GM19467 (cell line): ENCODE measurements around the gene HIPK2.

Source experiments
- ATAC-seq: cut with Tn5 transposase; IDR thresholded peaks from one replicate; pipeline ENCODE4 v1.9.1; 2021; ENCODE audit warnings: mild to moderate bottlenecking, moderate library complexity; ENCODE audit not compliant: unreplicated experiment

The HIPK2 gene

DNA sequence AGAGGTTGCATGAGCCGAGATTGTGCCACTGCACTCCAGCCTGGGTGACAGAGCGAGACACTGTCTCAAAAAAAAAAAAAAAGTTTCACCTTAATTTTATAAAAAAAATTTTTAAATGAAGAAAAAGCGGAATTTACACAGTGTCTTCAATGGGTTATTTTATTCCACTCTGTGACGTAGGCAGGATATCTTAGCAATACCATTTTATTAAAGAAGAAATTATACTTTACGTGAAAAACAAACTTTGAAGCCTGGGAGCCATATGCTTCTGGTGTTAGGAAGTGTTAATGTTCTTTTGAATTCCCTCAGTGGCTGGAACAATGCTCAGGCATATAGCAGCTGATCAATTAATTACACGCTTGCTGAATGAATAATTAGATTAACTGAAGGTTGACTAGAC lies 176.6 kb downstream of the HIPK2 start:
- no peak for ATAC-seq

DNA sequence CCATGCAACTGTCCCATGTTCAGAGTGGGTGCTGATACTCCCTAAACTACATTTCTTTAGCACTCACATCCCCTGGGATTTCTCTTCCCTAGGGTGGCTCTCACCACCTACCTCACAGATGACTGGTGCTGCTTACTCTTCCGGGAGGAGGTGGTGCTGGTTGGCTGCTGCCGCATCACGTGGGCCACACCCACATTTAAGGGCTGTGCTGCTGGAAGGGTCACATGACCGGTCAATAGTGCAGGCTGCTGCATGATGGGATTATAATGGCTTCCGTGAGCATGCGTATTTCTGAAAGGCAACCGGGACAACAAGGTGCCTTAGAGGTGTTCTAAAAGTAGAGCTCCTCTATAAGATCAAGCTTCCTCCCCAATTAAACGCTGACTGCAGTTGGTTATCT lies 177.5 kb downstream of the HIPK2 start:
- ATAC-seq, result no peak

DNA sequence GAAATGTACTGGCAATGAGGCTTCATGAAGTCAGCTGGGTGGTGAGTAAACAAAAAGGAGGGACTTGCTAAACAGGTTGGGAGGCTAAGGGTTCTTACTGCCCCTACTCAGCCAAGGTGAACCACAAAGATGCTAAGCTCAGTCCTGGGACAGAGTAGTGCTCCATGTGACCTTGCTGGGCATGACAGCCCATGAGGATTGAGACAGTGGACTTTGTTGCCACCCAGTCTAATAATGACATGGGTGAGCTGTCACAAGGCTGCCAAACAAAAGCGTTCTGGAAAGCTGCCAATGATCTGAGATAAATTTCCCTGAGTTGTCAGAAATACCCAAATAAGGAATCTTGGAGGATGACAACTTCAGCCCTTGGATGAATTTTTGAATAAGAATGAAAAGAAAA lies 179.2 kb downstream of the HIPK2 start:
- ATAC-seq, result no peak

DNA sequence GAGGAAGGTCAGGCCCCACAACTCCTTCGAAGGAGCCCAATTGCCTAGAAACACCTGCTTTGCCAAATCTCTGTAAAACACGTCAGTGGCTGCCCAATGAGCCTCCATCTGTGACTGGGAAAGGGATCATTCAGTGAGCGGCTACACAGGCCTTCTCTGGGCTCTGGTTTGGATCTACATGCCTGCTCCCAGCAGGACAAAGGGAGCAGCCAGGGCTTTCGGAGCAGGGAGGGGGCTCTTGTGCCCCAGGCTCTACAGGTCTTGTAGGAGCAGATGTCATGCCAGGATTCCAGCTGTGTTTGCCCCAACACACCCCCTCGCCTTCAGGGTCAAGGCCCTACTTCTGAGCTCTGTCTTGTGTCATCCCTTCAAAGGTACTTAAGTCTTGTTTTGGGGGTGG lies 180.8 kb downstream of the HIPK2 start:
- no peak for ATAC-seq

DNA sequence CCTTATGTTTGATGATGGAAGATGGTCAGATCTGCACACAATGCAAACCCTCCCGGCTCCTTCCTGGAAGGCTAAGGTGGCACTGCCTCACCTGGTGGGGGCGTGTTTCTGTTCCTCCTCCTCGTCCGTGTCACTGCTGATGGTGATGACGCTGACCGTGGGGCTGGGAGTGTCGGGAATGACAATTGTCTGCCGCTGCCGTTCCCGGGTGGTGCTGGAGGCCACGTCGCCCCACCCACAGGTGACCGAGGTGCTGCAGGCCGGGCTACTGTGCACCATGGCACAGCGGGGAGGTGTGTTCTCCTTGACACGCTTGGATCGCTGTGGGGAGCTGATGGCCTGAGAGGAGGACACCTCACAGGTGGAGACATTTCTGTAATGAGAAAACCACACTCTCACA lies 181.2 kb downstream of the HIPK2 start:
- ATAC-seq, result no peak

DNA sequence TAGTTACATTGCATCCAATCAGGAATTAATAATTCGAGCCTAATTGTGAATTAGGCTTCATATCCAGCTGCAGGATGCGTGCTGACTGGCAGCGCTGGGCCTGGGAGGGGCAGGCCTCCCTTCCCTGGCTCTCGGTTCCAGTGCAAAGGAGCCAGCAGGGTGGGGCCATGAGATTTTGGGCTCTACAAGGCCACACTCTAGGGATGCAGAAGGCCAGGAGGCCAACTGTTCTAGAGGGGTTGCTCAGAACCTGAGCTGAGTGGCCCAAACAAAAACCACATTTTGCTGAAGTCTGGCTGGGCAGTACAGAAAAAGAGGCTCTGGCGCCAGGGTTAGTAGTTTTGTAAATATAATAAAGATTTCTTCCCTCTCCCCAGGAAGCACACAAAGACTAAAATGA lies 182.0 kb downstream of the HIPK2 start:
- ATAC-seq, result no peak

DNA sequence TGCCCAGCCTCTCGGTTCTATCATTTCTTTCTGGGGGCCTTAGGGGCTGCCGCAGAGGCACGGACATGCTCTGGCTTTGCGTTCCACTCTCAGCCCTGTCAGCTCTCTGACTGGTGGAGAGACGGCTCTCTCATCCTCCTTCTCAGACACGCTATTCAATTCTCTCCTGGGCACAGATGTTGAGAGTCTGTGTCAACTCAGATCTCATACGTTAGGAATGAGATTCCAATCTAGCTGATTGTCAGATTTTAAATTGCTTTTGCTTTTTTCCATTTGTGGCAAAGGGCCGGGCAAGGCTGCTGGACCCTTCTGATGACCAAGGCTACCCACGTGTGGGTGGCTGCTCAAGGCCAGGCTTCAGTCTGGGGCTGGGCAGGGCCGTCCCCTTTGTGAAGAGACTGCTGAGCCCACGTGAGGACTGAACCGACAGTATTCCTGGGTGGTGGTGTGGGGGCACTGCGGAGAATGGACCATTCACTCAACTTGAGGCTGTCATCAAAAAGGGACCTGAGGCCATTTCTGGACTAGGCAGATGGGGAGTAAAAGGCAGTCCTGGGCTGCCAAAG lies 182.8 kb downstream of the HIPK2 start:
- no peak for ATAC-seq

DNA sequence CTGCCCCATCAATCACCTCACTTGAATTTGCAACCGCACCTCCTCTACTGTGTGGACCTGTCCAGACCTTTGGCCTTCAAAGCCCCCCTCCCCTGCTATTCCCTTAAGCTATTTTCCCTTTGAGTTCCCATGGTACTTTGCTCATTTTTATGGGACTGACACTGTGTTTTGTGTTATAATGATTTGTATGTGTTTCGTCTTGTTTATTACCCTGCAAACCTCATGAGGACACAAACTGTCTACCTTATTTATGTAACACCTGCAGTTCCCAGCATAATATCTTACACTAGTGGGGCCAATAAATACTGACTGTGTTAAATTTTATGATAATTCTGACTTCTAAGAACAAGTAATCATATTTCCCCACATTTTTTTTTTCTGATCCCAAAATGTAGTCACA lies 183.7 kb downstream of the HIPK2 start:
- no peak for ATAC-seq

DNA sequence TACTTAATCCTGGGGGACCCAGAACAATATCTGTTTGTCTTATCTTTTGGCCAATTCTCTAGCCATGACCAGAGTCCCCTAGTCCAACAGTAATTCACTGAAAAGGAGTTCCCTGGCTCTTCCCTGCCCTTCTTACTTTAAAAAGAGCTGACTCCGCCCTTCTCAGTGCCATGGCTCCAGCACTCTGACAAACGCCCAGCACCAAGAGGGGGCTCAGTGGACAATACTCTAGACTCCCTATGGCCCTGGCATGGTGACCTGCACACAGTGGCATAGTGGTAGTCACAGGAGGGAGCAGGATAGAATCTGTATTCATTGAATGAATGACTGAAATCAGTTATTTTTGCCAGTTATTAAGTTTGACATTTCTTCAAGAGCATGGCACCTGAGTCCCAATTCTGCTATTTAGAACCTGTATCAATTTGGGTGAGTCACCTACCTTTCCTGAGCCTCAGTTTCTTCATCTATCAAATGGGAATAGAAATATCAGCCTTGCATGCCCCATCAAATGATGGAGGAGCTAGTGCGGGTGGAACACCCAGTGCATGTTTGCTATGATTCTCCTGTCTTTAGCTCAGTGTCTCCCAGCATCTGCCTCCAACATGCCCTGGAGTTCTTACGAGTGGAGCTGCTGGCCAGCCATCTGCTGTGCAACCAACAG lies 184.9 kb downstream of the HIPK2 start:
- no peak for ATAC-seq

DNA sequence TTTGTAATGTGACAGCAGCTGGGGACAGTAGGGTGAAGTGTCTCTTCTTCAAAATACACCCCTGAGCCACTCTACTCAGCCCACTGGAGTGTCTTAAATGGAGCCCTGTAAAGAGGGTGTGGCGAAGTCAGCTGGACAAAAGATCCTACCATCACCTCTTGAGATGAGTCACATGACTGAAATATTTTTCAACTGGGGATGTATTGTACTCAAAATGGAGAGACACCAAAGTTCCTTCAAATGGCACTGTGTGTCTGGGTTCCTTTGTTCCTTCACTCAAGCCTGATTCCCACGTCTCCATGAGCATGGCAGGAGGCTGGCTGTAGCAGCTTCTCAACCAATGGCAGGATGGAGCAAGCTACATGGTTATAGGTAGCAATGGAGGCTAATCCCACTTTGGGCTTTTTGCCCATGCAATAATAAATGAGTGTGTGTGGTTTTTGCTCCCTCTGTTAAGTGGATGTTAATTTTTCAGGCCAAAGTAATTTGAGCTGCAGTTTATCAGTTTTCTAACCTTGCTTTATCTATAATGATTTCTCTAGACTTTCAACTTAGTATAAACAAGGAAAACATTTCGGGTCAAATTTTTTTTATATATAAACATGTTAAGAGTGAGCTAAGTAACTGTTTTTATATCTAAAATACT lies 186.1 kb downstream of the HIPK2 start:
- no peak for ATAC-seq

DNA sequence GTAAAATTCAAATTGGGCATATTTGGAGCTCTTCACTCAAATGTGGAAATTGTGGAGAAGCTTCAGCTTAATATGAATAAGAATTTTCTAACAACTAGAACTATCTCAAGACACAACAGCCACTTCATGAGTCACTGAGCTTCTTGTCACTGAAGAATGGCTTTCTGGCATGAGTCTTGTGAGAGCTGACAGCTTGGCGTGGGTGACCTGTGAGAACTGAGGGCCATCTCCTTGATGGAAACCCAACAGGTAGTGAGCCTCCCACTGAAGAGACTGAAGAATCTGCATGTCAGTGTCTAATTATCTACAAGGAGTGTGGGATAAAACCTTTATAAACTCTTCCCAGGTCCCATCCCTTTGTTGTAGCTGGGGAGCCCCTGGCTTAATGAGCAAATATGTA lies 188.3 kb downstream of the HIPK2 start:
- no peak for ATAC-seq

DNA sequence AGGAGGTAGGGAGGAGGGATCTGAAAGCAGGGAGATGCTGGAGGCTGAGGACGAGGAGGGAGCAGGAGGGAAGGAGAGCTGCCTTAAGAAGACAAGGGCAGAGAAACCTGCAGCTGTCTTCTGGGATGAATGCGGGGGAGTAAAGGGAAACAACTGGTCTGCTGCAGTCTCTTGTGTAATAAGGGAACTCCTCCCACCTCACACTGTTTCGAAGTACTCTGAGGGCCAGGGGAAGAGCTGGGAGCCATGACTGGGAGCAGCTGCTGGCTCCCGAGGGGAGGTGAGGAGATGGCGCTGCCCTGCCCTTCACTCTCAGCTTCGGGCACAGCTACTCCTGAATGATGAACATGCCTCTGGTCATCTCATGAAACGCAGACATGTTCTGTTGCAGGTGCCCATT lies 189.2 kb downstream of the HIPK2 start:
- ATAC-seq, result no peak

DNA sequence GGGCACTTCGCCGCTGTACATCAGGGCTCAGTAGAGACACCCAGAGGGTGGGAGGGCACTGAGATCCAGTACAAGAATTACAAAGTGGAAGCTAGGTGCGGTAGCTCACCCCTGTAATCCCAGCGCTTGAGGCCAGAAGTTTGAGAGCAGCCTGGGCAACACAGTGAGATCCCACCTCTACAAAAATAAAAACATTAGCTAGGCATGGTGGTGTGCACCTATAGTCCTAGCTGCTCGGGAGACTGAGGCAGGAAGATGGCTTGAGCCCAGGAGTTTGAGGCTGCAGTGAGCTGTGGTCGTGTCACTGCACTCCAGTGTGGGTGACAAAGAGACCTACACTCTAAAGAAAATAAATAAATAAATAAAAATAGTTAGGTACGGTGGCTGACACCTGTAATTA lies 190.3 kb downstream of the HIPK2 start:
- no peak for ATAC-seq

DNA sequence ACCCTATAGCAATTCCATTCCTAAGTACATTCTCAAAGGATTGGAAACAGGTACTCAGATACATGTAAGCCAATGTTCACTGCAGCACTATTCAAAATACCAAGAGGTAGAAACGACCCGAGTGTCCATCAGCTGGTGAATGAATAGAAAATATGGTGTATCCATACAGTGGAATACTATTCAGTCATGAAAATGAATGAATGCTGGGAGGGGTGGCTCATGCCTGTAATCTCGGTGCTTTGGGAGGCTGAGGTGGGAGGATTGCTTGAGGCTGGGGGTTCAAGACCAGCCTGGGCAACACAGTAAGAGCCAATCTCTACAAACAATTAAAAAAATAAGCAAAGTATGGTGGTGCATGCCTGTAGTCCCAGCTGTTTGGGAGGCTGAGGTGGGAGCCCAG lies 191.5 kb downstream of the HIPK2 start:
- ATAC-seq, result no peak

DNA sequence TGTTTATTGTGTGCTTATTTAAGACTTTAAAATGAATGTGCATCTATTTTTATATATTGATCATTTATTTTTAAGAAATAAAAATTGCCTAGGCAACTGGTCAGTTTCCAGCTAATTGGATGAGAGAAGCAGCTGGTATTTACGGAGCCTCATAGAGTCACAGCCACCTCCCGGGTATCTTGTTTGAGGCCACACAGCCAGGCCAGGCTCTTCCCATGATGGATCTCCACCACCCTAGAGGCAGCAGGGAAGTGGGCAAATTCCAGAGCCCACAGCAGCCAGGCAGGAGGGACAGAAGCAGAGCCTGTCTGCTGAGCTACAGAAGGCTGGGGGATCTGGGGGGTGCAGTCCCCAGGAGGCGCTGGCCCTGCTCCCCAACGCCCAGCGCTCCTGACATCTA lies 192.8 kb downstream of the HIPK2 start:
- ATAC-seq, result no peak

DNA sequence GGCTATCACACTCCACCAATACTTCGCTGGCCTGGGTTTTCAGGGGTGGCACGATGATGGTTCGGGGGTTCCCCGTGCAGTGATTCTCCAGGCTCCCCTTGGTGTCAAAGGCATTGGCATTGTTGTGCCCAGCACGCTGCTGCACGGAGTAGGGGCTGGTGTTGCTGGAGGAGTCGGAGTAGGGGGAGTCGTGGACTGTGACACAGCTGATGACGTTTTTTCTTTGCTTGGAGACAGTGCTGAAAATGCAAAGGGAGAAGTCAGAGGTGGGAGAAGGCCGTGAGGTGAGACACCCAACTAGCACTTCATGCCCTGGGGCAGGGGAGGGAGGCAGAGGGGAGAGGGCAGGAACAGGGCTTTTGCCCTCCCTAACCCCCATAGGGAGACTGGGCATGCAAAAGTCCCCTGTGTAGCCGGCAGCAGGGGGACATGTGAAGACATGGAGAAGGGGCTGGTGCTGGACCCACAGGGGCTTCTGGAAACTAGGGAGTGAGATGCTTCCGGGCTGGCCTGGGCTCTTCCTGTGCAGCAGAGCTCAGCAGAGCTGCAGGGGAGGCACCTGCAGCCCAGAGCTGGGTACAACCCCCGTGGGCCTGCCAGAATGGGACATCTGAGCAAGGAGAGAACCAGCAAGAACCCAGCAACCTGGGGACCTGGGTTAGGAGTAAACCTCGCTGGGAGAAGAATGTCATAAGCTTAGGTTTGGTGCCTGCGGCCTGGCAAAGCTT lies 193.8 kb downstream of the HIPK2 start:
- ATAC-seq, result no peak

DNA sequence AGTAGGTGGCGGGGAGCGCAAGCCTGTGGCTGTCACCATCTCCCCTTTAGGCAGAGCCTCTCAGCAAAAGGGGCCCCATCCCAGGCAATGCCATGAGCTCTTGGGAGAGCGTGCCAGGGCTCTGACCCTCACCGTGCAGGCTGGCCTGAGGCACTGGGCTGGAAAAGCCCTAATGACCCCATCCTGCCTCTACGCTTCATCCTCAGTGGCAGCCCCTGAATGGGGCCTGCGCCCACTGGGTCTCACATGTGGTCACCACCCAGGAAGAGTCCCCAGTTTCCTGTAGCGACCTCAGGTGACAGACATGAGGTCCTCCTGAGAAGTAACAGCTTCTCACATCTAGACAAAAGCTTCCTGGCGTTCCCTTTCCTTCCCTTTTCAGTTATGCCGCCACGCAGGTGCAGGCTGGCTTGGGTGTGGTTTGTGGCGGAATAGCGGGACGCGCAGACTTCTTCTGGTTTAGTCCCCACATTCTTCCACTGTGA lies 195.1 kb downstream of the HIPK2 start:
- no peak for ATAC-seq

DNA sequence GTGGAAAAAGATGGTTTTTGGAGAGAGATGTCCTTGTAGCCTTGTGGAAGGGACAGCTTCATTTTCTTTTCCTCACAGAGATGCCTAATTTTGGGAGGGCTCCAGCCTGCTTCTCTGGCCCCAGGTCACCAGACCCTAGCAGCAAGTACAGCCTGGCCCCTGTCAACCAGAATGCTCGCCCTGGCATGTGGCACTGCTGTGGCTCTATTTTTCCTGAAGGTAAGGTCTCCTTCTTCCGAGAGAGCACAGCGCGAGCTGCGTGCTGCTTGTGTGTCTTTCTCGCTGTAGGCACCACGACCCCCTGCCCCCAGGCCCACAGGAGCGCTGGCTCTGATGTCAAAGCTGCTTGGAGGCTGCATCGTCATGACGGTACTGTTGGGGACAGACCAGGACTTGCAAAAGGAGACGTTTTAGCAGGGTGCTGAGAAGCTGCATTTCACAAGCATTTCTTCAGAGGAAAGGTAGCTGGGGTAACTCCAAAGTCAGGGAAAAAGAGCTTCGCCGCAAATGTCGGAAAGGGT lies 195.6 kb downstream of the HIPK2 start:
- ATAC-seq, result no peak

DNA sequence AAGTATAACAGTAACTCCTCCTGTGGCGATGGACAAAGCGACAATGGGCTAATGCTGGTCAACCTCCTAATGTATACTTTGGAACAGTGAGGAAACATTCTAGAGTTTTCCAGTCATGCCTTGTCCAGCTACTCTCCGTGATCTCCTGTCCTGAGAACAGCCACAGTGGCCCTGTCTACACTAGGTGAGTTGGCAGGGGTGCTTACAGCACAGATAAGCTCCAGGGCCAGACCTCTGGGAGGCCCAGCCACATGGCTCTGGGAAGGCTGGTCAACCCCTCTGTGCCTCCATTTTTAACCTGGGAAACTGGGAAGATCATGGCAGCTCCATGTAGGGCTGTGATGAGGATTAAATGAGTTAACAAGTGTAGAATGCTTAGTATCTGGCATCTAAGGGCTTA lies 197.4 kb downstream of the HIPK2 start:
- ATAC-seq, result no peak

DNA sequence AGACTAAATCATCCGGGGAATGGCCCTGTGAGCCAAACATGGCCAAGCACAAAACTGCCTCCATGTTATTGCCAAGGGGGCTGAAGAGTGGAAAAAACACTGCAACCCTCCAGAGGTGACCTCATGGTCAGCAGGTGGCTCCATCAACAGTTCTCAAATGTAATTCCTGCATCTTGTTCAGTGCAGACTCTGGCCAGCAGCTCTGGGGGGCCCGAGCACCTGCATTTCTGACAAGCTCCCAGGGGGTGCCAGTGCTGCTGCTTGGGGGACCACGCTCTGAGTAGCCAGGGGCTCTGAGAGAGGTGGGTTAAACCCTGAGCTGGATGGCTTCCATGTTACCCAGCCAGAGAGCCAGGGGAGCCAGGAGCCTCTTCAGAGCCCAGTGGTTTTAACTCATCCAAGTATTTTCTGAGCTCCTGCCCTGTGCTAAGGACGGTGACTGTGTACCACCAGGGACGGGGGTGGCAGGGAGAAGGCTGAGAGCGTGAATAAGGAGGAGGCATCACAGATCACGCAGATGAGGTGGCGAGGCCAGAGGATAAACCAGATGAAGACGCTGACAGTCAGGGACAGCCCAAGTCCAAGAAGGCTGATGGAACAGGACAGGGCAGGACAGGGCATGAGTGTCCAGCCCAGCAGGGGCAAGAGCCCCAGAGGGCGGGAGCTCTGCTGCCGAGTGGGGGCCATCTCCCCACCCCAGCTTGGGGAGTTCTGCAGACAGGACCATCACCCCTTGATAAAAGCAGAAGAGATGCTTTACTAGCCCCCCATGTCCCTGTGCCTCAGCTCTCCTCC lies 201.4 kb downstream of the HIPK2 start:
- no peak for ATAC-seq

DNA sequence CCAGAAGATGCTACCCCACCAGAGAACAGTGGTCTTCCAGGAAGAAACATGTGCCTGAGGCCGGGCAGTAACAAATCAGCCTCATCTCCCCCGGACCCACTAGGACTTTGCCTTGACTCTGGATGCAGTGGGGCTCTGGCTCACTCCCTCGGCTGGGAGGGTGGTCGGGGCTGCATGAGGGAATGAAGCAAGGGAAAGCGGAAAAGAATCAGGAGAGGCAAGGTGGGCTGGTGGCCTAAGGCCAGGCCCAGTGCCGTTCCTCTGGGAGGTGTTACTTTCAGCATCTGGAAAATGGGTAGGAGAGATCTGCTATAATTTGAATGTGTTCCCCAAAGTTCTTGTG lies 202.5 kb downstream of the HIPK2 start:
- ATAC-seq, result no peak
